Measurements from ENCODE around the gene WRNIP1. TPM values are rescaled to one million over a fixed set of nuclear protein-coding genes. Genes with fewer than 3 reads are reported as not detected.
"Not testable (repeated sequence)": the region's sequence is repeated elsewhere in the genome, so short reads cannot be mapped to it uniquely, and the experiment has no call there.

WRNIP1 gene
- total RNA-seq, 2 experiments from 2014 or later: 47.6 to 47.8 TPM

GRCh38 chr6:2798586-2799134 lies 33.5 kb downstream of the WRNIP1 start:
- no peak for DNase-seq
- H3K27ac Mint-ChIP-seq: no peak overlapping the region
- no peaks in the 10 kb centered on the region for H3K27me3 Mint-ChIP-seq
- peaks cover 5% of the 10 kb centered on the region for H3K36me3 Mint-ChIP-seq
- peaks cover 3% of the 10 kb centered on the region for H3K9me3 Mint-ChIP-seq
- H3K4me1 Mint-ChIP-seq: peaks cover 29% of the 10 kb centered on the region
- no peak overlapping the region for H3K4me3 Mint-ChIP-seq

GRCh38 chr6:2799936-2800527 lies 34.8 kb downstream of the WRNIP1 start:
- peaks cover 22% of the 10 kb centered on the region for H3K4me1 Mint-ChIP-seq
- H3K27me3 Mint-ChIP-seq: no peaks in the 10 kb centered on the region
- peak; percentile 24 for DNase-seq
- H3K27ac Mint-ChIP-seq: peak overlapping the region; percentile 74
- H3K9me3 Mint-ChIP-seq: no peaks in the 10 kb centered on the region
- peaks cover 5% of the 10 kb centered on the region for H3K36me3 Mint-ChIP-seq
- H3K4me3 Mint-ChIP-seq: no peak overlapping the region

- no peak overlapping the region for H3K4me3 Mint-ChIP-seq
- H3K4me1 Mint-ChIP-seq: peaks cover 20% of the 10 kb centered on the region
- H3K27me3 Mint-ChIP-seq: no peaks in the 10 kb centered on the region
- peak overlapping the region; percentile 74 for H3K27ac Mint-ChIP-seq
- no peak for DNase-seq
- H3K36me3 Mint-ChIP-seq: peaks cover 5% of the 10 kb centered on the region
- H3K9me3 Mint-ChIP-seq: no peaks in the 10 kb centered on the region
Measured at GRCh38 chr6:2800552-2801316, 35.5 kb downstream of the WRNIP1 start.

- H3K36me3 Mint-ChIP-seq, DNase-seq, H3K27me3 Mint-ChIP-seq, H3K4me3 Mint-ChIP-seq, H3K27ac Mint-ChIP-seq, H3K9me3 Mint-ChIP-seq: not testable (repeated sequence)
- H3K4me1 Mint-ChIP-seq: peaks cover 16% of the 10 kb centered on the region
Measured at GRCh38 chr6:2801687-2802086, 36.5 kb downstream of the WRNIP1 start.

GRCh38 chr6:2802521-2803060 lies 37.4 kb downstream of the WRNIP1 start:
- Mint-ChIP-seq H3K9me3 (no peaks in the 10 kb centered on the region), H3K4me1 (peaks cover 12% of the 10 kb centered on the region), H3K36me3 (peaks cover 5% of the 10 kb centered on the region), H3K27ac (no peak overlapping the region), H3K27me3 (no peaks in the 10 kb centered on the region), H3K4me3 (no peak overlapping the region)
- DNase-seq: no peak

- H3K9me3 Mint-ChIP-seq: no peaks in the 10 kb centered on the region
- peaks cover 5% of the 10 kb centered on the region for H3K36me3 Mint-ChIP-seq
- DNase-seq: no peak
- H3K4me1 Mint-ChIP-seq: peaks cover 8% of the 10 kb centered on the region
- H3K27ac Mint-ChIP-seq: no peak overlapping the region
- H3K4me3 Mint-ChIP-seq: no peak overlapping the region
- no peaks in the 10 kb centered on the region for H3K27me3 Mint-ChIP-seq
Measured at GRCh38 chr6:2803731-2804429, 38.7 kb downstream of the WRNIP1 start.

- peaks cover 5% of the 10 kb centered on the region for H3K36me3 Mint-ChIP-seq
- H3K4me1 Mint-ChIP-seq: peaks cover 8% of the 10 kb centered on the region
- no peak overlapping the region for H3K27ac Mint-ChIP-seq
- H3K4me3 Mint-ChIP-seq: no peak overlapping the region
- no peak for DNase-seq
- H3K27me3 Mint-ChIP-seq: no peaks in the 10 kb centered on the region
- no peaks in the 10 kb centered on the region for H3K9me3 Mint-ChIP-seq
Measured at GRCh38 chr6:2804516-2804915, 39.3 kb downstream of the WRNIP1 start.

GRCh38 chr6:2805031-2805430 lies 39.8 kb downstream of the WRNIP1 start:
- peaks cover 10% of the 10 kb centered on the region for H3K4me1 Mint-ChIP-seq

GRCh38 chr6:2806644-2807043 lies 41.5 kb downstream of the WRNIP1 start:
- Mint-ChIP-seq H3K27ac (no peak overlapping the region), H3K9me3 (no peaks in the 10 kb centered on the region), H3K36me3 (no peaks in the 10 kb centered on the region), H3K27me3 (no peaks in the 10 kb centered on the region), H3K4me1 (peaks cover 7% of the 10 kb centered on the region), H3K4me3 (no peak overlapping the region)
- no peak for DNase-seq

More at GRCh38 chr6:2805031-2805430, 39.8 kb downstream of the WRNIP1 start:
- H3K36me3 Mint-ChIP-seq: peaks cover 5% of the 10 kb centered on the region
- no peak overlapping the region for H3K27ac Mint-ChIP-seq
- H3K4me3 Mint-ChIP-seq: no peak overlapping the region
- no peaks in the 10 kb centered on the region for H3K9me3 Mint-ChIP-seq
- DNase-seq: no peak
- H3K27me3 Mint-ChIP-seq: no peaks in the 10 kb centered on the region

GRCh38 chr6:2807342-2808090 lies 42.3 kb downstream of the WRNIP1 start:
- no peak for DNase-seq
- Mint-ChIP-seq H3K4me1 (peaks cover 7% of the 10 kb centered on the region), H3K36me3 (peaks cover 1% of the 10 kb centered on the region), H3K27ac (no peak overlapping the region), H3K9me3 (no peaks in the 10 kb centered on the region), H3K4me3 (no peak overlapping the region), H3K27me3 (no peaks in the 10 kb centered on the region)

- Mint-ChIP-seq H3K36me3 (peaks cover 1% of the 10 kb centered on the region), H3K4me1 (peaks cover 7% of the 10 kb centered on the region), H3K4me3 (no peak overlapping the region)
Measured at GRCh38 chr6:2809015-2809414, 43.8 kb downstream of the WRNIP1 start.

GRCh38 chr6:2810092-2810671 lies 45.0 kb downstream of the WRNIP1 start:
- no peak for DNase-seq
- H3K27me3 Mint-ChIP-seq: no peaks in the 10 kb centered on the region
- H3K27ac Mint-ChIP-seq: no peak overlapping the region

More at GRCh38 chr6:2809015-2809414, 43.8 kb downstream of the WRNIP1 start:
- no peak for DNase-seq
- Mint-ChIP-seq H3K27me3 (no peaks in the 10 kb centered on the region), H3K27ac (no peak overlapping the region), H3K9me3 (peaks cover 1% of the 10 kb centered on the region)

GRCh38 chr6:2812695-2813094 lies 47.5 kb downstream of the WRNIP1 start:
- no peak overlapping the region for H3K4me3 Mint-ChIP-seq
- DNase-seq: no peak
- peaks cover 22% of the 10 kb centered on the region for H3K9me3 Mint-ChIP-seq
- no peak overlapping the region for H3K27ac Mint-ChIP-seq
- H3K36me3 Mint-ChIP-seq: peaks cover 16% of the 10 kb centered on the region
- no peaks in the 10 kb centered on the region for H3K27me3 Mint-ChIP-seq
- peaks cover 12% of the 10 kb centered on the region for H3K4me1 Mint-ChIP-seq

More at GRCh38 chr6:2810092-2810671, 45.0 kb downstream of the WRNIP1 start:
- H3K4me1 Mint-ChIP-seq: peaks cover 7% of the 10 kb centered on the region
- peaks cover 4% of the 10 kb centered on the region for H3K9me3 Mint-ChIP-seq
- H3K36me3 Mint-ChIP-seq: peaks cover 1% of the 10 kb centered on the region
- H3K4me3 Mint-ChIP-seq: no peak overlapping the region

- Mint-ChIP-seq H3K36me3 (peaks cover 16% of the 10 kb centered on the region), H3K9me3 (peaks cover 22% of the 10 kb centered on the region), H3K27me3 (no peaks in the 10 kb centered on the region), H3K4me3 (no peak overlapping the region), H3K4me1 (peaks cover 9% of the 10 kb centered on the region), H3K27ac (no peak overlapping the region)
- DNase-seq: no peak
Measured at GRCh38 chr6:2816158-2816557, 51.0 kb downstream of the WRNIP1 start.

Measured in activated naive CD8-positive, alpha-beta T cell treated with anti-CD3 and anti-CD28 coated beads for 36 hours (primary cell).